Measurements from ENCODE around the gene HLA-E.
"Not testable (repeated sequence)": the region's sequence is repeated elsewhere in the genome, so short reads cannot be mapped to it uniquely, and the experiment has no call there.

The HLA-E gene

DNA sequence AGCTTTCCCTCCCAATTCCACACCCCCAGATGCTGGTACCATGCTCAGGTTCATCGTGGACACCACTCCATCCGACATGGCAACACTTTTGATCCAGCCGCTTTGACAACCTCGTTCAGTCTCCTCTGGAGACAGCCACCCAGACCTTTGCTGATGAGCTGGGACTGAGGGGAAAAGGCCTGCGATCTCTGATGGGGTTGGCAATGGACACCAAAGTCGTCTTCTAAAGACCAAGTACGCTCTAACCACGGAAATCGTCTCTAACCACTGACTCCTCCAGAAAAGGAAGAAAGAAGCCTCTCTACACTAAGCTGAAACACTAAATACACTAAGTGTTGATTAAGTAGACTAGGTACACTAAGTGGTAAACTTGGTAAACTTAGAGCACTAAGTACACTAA is 26.1 kb upstream of the HLA-E start:
- peaks cover 10% of the 10 kb centered on the region; the same call in 1 of the 2 replicates for H3K9me3 ChIP-seq (ENCODE audit: insufficient read depth, low read length)
- H3K4me3 ChIP-seq (ENCODE audit: insufficient read length, low read depth), result no peak overlapping the region
- peaks cover 11% of the 10 kb centered on the region for H3K27me3 ChIP-seq (ENCODE audit: insufficient read depth, insufficient read length)

DNA sequence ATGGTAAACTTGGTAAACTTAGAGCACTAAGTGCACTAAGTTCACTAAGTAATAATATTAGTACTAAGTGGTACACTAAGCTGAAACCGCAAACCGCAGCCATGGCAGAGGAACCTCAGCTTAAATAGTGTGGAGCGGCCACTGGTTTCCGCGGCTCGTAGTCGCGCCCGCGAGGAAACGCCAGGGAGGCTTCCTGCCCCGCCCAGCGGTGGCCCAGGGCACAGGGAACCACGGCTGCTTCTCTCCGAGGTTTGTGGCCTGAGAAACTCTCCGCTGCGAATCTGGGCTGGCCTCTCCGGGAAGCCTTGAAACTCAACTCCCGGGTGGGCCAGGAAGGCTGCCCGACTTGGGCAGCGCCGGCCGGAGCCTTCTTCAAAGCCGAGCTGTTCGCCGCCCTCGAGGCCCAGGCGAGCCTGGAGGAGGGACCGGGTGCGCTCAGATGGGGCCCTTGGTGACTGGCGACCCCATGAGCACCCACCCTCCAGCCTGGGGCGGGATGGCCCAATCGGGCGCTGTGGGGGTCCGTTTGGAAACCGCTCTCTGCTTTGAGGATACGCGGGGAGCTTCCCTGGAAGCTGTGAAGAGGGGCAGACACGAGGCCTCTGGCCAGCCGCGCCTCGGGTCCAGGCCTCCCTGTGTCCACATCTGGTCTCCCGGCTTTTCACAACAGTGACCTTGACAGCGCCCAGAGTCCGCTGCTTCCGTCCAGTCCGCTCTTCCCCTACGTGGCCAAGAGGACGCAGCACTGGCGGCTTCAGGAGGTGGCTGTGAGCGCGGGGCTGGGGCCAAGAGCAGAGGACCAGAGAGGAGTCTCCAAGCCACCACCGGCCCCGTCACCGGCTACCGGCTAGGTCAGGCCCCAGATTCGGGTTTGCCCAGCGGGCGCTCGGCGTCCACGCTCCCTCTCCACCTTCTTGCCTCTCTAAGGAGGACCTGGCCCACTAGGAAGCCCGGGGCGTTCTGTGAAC is 25.4 kb upstream of the HLA-E start:
- Histone ChIP-seq H3K9me3 (ENCODE audit: insufficient read depth, low read length) (peaks cover 10% of the 10 kb centered on the region; the same call in 1 of the 2 replicates), H3K27me3 (ENCODE audit: insufficient read depth, insufficient read length) (peaks cover 11% of the 10 kb centered on the region), H3K4me1 (ENCODE audit: insufficient read depth, insufficient read length) (peaks cover 2% of the 10 kb centered on the region), H3K36me3 (ENCODE audit: insufficient read depth, insufficient read length, low read length) (no peaks in the 10 kb centered on the region), H3K4me3 (ENCODE audit: insufficient read length, low read depth) (no peak overlapping the region), H3K9ac (ENCODE audit: insufficient read length, low read depth) (no peak overlapping the region)
- DNase-seq (ENCODE audit: low read depth, low spot score), result no peak
- no peak for TF ChIP-seq ZNF274 (IDR thresholded peaks at IDR 0.05; ENCODE audit: low read depth, low read length)
- no peak for TF ChIP-seq SUZ12 (IDR thresholded peaks at IDR 0.05; ENCODE audit: extremely low read depth, insufficient read depth, insufficient read length)

More for the DNA sequence above, 26.1 kb upstream of the HLA-E start:
- no peaks in the 10 kb centered on the region for H3K36me3 ChIP-seq (ENCODE audit: insufficient read depth, insufficient read length, low read length)
- peaks cover 2% of the 10 kb centered on the region for H3K4me1 ChIP-seq (ENCODE audit: insufficient read depth, insufficient read length)
- DNase-seq (ENCODE audit: low read depth, low spot score), result no peak
- H3K9ac ChIP-seq (ENCODE audit: insufficient read length, low read depth), result no peak overlapping the region
- TF ChIP-seq ZNF274 (IDR thresholded peaks at IDR 0.05; ENCODE audit: low read depth, low read length) (no peak), SUZ12 (IDR thresholded peaks at IDR 0.05; ENCODE audit: extremely low read depth, insufficient read depth, insufficient read length) (no peak), YY1 (IDR thresholded peaks at IDR 0.05; ENCODE audit: insufficient read depth, insufficient read length) (no peak)

- DNase-seq (ENCODE audit: low read depth, low spot score), result no peak
- H3K4me3 ChIP-seq (ENCODE audit: insufficient read length, low read depth), result no peak overlapping the region
- H3K27me3 ChIP-seq (ENCODE audit: insufficient read depth, insufficient read length), result peaks cover 8% of the 10 kb centered on the region
- no peak overlapping the region for H3K9ac ChIP-seq (ENCODE audit: insufficient read length, low read depth)
- peaks cover 2% of the 10 kb centered on the region for H3K4me1 ChIP-seq (ENCODE audit: insufficient read depth, insufficient read length)
- peaks cover 10% of the 10 kb centered on the region; the same call in 1 of the 2 replicates for H3K9me3 ChIP-seq (ENCODE audit: insufficient read depth, low read length)
- no peaks in the 10 kb centered on the region for H3K36me3 ChIP-seq (ENCODE audit: insufficient read depth, insufficient read length, low read length)
- TF ChIP-seq YY1 (IDR thresholded peaks at IDR 0.05; ENCODE audit: insufficient read depth, insufficient read length), result no peak
- no peak for TF ChIP-seq ZNF274 (IDR thresholded peaks at IDR 0.05; ENCODE audit: low read depth, low read length)
- TF ChIP-seq SUZ12 (IDR thresholded peaks at IDR 0.05; ENCODE audit: extremely low read depth, insufficient read depth, insufficient read length), result no peak
Observed at GRCh38 chr6:30465595-30466306, 23.6 kb upstream of the HLA-E start.

- DNase-seq (ENCODE audit: low read depth, low spot score), result no peak
- Histone ChIP-seq H3K9me3 (ENCODE audit: insufficient read depth, low read length) (peaks cover 14% of the 10 kb centered on the region; the same call in 1 of the 2 replicates), H3K4me1 (ENCODE audit: insufficient read depth, insufficient read length) (no peaks in the 10 kb centered on the region), H3K36me3 (ENCODE audit: insufficient read depth, insufficient read length, low read length) (no peaks in the 10 kb centered on the region), H3K9ac (ENCODE audit: insufficient read length, low read depth) (no peak overlapping the region), H3K4me3 (ENCODE audit: insufficient read length, low read depth) (no peak overlapping the region), H3K27me3 (ENCODE audit: insufficient read depth, insufficient read length) (no peaks in the 10 kb centered on the region)
- TF ChIP-seq ZNF274 (IDR thresholded peaks at IDR 0.05; ENCODE audit: low read depth, low read length) (no peak), SUZ12 (IDR thresholded peaks at IDR 0.05; ENCODE audit: extremely low read depth, insufficient read depth, insufficient read length) (no peak), YY1 (IDR thresholded peaks at IDR 0.05; ENCODE audit: insufficient read depth, insufficient read length) (no peak)
Observed at GRCh38 chr6:30470968-30471367, 18.3 kb upstream of the HLA-E start.

DNA sequence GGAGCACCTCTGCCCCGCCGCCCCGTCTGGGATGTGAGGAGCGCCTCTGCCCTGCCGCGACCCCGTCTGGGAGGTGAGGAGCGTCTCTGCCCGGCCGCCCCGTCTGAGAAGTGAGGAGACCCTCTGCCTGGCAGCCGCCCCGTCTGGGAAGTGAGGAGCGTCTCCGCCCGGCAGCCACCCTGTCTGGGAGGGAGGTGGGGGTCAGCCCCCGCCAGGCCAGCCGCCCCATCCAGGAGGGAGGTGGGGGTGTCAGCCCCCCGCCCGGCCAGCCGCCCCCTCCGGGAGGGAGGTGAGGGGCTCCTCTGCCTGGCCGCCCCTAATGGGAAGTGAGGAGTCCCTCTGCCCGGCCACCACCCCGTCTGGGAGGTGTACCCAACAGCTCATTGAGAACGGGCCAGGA is 14.2 kb upstream of the HLA-E start:
- DNase-seq (ENCODE audit: low read depth, low spot score); H3K27me3 ChIP-seq (ENCODE audit: insufficient read depth, insufficient read length); H3K9ac ChIP-seq (ENCODE audit: insufficient read length, low read depth); H3K36me3 ChIP-seq (ENCODE audit: insufficient read depth, insufficient read length, low read length); H3K4me1 ChIP-seq (ENCODE audit: insufficient read depth, insufficient read length); H3K9me3 ChIP-seq (ENCODE audit: insufficient read depth, low read length); H3K4me3 ChIP-seq (ENCODE audit: insufficient read length, low read depth): not testable (repeated sequence)

DNA sequence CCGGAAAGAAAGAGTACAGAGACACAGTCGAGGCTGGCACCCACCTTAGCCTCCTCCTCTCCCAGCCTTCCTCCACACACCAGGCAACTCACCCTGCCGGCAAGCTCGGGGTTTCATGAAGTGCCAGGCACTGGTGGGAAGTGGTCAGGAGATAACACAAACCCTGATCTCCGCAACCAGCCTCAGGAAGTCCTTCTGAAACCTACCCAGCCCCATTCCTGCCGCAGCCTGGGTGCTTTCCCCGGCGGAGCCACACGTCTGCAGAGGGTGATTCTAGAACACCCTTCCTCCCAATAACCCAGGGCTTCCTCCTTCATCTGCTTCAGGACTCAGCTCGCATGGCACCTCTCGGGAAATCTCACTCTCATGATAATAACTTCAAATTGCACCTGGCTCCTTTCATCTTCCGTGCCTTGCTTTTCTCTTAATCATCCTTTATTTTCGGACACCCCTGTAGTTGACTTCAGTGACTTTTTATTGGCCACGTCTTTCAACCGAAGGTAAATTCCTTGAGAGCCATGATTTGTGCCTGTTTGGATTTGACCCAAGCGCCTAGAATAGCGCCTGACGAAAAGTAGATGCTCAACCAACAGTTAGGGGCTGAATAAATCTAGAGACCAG is 8.7 kb upstream of the HLA-E start:
- H3K9ac ChIP-seq (ENCODE audit: insufficient read length, low read depth), result no peak overlapping the region
- DNase-seq (ENCODE audit: low read depth, low spot score), result no peak
- H3K9me3 ChIP-seq (ENCODE audit: insufficient read depth, low read length), result no peaks in the 10 kb centered on the region
- H3K36me3 ChIP-seq (ENCODE audit: insufficient read depth, insufficient read length, low read length), result no peaks in the 10 kb centered on the region
- H3K27me3 ChIP-seq (ENCODE audit: insufficient read depth, insufficient read length), result peaks cover 32% of the 10 kb centered on the region
- H3K4me3 ChIP-seq (ENCODE audit: insufficient read length, low read depth), result peak overlapping the region; percentile 36
- TF ChIP-seq YY1 (IDR thresholded peaks at IDR 0.05; ENCODE audit: insufficient read depth, insufficient read length) (no peak), ZNF274 (IDR thresholded peaks at IDR 0.05; ENCODE audit: low read depth, low read length) (no peak), SUZ12 (IDR thresholded peaks at IDR 0.05; ENCODE audit: extremely low read depth, insufficient read depth, insufficient read length) (no peak)
- H3K4me1 ChIP-seq (ENCODE audit: insufficient read depth, insufficient read length), result no peaks in the 10 kb centered on the region
